ENCODE results near the gene DNAH8.

DNAH8 gene

GRCh38 chr6:38739532-38739931 is 24.4 kb downstream of the DNAH8 start:
- DNase-seq (ENCODE audit: low read depth in 2 of 2): no peak

- DNase-seq (ENCODE audit: low read depth in 2 of 2): no peak
Observed at GRCh38 chr6:38749473-38749872, 34.4 kb downstream of the DNAH8 start.

DNA sequence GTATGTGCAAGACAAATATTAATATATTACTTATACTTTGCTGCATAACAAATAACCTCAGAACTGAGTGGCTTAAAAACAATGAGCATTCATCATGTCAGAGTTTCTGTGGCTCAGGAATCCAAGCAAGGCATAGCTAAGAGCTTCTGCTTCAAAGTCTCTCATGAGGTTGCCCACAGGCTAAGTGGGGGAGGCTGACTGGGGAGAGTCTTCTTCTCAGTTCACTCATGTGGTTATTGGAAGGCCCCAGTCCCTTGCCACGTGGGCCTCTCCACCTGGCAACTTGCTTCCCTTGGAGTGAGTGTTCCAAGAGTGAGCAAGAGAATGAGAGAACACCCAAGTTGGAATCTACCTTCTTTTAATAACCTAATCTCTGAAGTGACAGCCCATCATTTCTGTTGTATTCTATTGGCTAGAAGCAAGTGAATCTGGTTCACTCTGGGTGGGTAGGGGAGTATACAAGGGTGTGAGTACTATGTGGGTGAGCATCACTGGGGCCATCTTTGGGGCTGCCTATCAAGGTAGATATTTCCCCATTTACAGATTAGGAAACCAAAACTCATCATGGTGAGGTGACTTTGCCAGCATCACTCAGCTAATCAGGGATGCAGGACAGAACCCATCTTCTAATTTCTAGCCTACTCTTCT is 36.0 kb downstream of the DNAH8 start:
- DNase-seq (ENCODE audit: low read depth in 2 of 2): peak in 1 of 2 donors; percentile 1

DNA sequence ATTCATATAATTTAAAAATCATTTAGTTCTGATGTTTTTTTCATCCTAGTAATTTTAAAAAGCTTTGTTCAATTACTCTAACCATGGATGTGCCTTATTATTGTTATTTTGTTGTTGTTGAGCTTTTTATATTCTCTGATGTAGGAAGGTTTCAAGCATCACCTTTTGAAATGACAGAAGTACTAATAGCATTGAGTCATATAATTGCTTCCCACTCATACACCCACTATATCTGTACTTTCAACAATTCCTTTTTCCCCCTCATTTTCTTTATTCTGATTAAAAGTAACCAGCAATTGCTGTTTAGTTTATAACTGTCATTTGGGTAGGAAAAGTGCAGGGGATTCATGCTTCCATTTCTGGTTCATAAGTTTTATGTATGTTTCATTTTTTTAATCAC is 38.6 kb downstream of the DNAH8 start:
- no peak for DNase-seq (ENCODE audit: low read depth in 2 of 2)

DNA sequence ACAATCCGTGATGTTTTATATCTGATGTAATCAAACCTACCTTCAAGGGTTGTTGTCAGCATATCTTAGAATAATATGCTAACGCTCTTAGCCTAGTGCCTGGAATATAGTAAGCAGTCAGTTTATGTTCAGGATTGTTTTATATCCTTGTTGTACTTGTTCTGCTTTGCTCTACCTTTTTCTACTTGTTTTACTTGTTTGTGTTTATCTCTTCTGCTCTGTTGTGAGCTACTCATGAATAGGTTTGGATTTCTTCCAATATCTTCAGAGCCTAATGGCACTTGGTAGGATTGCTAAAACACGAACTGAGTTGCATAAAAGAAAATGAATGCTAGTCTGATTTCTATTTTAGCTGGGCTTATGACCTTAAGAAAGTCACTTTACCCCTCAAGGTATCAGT is 40.1 kb downstream of the DNAH8 start:
- no peak for DNase-seq (ENCODE audit: low read depth in 2 of 2)

GRCh38 chr6:38755874-38756273 is 40.8 kb downstream of the DNAH8 start:
- no peak for DNase-seq (ENCODE audit: low read depth in 2 of 2)

DNA sequence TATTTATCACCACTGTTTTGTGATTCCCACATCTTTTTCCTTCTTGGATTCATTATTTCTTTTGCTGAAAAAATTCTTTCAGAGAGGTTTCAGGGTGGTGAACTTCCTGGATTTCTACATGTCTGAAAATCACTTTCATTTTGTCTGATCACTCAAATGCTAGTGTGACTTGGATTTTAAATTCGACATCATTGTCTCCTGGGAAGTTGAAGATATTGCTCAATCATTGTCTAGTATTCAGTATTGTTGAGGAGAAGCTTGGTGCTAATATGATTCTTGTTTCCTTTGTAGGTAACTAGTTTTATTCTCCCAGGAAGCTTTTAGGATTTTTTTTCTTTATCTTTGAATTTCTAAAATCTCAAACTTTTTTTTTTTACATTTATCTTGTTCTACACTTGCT is 45.0 kb downstream of the DNAH8 start:
- DNase-seq (ENCODE audit: low read depth in 2 of 2): no peak

DNA sequence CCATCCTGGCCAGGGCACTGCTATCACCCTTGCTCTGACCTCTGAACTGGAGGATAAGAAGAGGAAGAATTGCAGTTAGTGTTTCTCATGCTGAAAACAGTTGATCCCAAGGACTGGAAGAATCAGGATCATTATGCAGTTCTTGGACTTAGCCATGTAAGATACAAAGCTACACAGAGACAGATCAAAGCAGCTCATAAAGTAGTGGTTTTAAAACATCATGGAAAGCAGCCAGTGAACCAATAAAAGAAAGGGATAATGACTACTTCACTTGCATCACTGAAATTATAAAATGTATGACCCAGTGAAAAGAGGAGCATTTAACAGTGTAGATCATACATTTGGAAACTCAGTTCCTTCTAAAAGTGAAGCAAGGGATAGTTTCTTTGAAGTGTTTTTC is 47.7 kb downstream of the DNAH8 start:
- no peak for DNase-seq (ENCODE audit: low read depth in 2 of 2)

DNA sequence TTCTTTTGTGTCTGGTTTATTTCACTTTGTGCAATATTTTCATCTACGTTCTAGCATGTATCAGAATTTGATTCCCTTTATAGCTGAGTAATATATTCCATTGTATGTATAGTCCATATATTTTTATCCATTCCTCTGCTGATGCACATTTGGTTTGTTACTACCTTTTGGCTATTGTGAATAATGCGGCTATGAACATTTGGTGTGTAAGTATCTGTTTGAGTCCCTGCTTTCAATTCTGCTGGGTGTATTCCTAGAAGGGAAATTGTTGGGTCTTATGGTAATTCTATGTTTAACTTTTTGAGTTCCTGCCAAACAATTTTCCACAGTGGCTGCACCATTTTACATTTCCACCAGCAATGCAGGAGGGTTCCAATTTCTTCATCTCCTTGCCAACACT is 52.4 kb downstream of the DNAH8 start:
- DNase-seq (ENCODE audit: low read depth in 2 of 2): no peak

- DNase-seq (ENCODE audit: low read depth in 2 of 2): no peak
Observed at GRCh38 chr6:38773338-38773737, 58.2 kb downstream of the DNAH8 start.

DNA sequence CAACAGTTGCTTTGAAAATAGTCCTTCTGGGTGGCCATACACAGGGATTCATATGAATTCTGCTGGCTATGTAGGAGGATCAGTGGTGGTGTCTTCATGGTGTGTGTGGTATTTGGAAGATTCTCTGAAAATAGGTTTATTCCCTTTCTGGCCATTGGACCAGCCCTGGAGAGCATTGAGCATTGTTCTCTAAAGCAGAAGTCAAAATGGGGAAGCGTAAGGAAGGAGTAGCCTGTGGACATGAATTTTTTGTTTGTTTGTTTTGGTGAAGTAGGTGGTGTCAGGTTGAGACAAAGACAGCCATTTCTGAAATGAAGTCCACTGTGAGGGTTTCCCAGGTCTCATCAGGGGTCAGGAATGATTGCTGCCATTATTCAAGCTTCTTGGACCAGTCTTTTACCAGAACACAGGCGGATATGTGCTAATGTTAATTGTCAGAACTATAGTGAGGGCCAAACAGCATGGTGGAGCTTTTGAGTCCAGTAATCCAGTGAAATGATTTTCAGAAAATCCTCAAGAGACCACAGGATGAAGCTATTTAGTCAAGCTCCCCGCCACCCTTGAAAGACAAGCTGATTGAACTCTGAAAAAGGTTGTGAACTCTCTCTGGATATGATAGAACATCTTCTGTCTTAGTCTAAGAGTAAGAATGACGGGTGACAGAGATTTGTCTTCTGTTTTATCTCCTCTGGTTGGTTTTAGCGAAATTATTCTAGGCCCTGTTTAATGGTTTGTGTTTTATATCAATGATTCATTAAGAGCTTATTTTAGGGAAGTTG is 60.0 kb downstream of the DNAH8 start:
- no peak for DNase-seq (ENCODE audit: low read depth in 2 of 2)

DNA sequence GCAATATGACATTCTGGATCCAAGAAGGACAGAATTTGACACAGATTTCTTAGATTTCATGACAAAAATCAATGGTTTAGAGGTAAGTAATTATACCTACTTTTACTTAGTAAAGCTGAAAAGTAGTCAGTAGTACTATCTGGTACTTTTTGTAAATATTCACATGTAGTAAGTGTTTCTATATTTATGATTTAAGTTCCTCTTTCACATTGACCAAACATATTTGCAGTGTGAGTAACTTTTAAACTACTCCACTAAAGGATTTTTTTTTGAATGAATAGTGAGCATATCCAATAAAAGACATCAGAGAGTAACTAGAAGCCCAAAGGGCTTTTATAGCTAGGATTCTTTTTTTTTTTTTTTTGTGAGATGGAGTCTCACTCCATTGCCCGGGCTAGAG is 60.8 kb downstream of the DNAH8 start:
- DNase-seq (ENCODE audit: low read depth in 2 of 2): no peak

DNA sequence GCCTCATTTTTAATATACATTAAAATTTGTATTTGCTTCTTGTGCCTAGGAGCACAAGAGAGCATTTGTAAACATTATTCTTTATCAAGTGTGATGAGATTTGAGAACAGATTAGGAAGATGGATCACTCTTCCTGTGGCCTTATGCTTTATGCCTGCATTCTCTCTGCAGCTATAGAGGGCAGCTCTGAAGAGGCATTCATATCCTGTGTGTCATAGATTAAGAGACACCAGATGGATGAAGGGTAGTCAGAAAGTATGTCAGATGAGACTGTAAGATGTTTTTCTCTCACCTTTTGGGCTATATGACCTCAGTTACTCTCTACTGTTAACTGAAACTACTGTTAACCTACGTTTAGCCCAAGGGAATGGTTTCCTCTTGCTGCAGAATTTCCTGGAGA is 61.4 kb downstream of the DNAH8 start:
- no peak for DNase-seq (ENCODE audit: low read depth in 2 of 2)

- no peak for DNase-seq (ENCODE audit: low read depth in 2 of 2)
Observed at GRCh38 chr6:38779310-38780062, 64.4 kb downstream of the DNAH8 start.

DNA sequence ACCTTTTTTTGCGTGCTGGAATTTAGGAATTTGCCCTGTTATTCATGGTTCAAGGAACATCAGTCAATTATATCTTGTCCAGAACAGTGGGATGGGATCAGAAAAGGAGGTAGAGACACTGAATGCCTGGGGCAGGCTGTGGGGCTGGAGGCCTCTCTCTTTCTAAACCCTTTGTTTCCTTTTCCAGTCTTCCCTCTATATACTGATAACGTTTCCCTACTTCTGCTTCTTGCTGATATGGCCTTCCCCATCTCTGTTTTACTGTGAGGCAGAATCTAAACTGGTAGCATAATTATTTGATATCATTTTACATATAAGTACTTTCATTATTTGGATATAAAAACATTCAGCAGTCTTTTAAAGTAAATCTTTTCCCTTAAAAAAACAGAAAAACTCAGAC is 67.5 kb downstream of the DNAH8 start:
- DNase-seq (ENCODE audit: low read depth in 2 of 2): no peak

DNA sequence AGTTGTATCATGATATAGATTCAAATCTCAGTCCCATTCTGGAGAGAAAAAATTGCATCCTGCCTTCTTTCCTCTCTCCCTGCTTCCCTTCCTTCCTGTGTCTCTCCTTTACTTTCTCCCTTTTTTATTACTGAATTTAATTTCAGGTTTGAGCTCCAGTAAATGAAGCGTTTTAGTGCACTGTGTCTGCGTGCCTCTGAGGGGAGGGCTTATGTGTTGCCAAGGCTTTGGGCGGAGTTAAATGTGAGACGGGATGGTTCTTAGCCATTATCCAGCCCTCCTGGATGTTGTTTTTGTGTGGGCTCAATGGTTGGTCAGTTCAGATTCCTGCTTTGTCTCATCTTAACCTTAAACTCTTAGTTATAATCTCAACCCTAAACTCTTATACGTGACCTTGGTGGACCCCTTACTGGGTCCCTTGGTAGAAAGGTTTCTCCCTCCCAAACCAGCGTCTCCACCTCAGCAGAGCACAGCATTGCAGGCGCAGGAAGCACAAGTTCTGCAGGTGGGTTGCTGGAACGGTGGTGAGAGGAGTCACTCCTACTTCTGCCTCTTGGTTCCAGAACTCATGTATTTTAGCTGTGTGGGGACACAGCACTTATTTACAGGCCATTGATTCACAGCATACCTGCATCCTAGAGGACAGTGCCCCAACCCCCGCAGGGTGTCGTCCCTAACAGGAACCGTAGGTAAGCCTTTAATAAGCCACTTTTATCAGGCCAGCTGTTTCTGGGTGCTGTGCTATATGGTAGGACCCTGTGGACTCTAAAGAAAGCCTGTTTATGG is 68.5 kb downstream of the DNAH8 start:
- no peak for DNase-seq (ENCODE audit: low read depth in 2 of 2)

DNA sequence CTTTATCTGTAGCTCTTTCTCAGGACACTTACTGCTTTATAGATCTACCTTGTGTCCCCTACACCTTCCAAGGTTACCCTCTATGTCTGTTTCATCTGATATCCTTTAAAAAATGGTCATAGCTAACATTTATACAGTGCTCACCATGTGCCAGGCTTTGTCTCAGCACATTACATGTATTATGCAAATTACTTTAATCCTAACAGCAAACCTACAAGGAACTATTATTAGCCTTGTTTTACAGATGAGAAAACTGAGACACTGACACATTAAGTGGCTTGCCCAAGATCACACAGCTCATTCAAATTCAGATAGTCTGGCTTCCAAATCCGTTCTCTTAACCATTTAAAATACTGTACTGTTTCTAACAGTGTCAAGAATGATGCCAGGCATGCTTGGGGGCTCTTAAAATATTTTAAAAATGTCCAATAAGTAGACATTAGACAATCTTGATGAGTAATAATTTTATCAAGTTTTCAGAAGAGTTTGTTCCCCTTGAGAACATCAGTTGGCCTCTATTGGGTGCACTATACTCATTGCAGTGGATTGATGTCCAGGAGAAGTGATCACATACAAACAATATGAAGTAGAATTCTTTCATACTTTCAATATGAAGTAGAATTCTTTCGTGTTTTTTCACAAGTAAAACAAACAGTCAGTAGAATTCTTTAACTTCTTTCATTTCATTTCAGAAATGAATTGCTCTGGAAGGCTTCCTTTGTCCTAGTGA is 69.6 kb downstream of the DNAH8 start:
- no peak for DNase-seq (ENCODE audit: low read depth in 2 of 2)

DNA sequence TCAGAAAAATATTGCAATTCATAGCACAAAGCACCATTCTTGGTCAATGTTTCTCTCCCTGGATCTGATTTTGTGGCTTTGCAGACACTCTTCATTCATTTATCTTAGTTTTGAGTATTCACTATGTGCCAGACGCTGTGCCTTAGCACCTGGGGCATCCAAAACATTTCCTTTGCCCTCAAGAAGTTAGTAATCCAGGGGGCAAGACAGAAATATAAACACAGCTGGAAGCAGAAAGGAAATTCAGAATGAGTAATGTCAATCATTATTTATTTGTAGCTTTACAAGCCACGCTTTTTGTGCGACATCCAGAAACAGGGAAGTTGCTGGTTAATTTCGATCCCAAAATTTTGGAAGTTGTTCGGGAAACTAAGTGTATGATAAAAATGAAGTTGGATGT is 71.4 kb downstream of the DNAH8 start:
- no peak for DNase-seq (ENCODE audit: low read depth in 2 of 2)

DNA sequence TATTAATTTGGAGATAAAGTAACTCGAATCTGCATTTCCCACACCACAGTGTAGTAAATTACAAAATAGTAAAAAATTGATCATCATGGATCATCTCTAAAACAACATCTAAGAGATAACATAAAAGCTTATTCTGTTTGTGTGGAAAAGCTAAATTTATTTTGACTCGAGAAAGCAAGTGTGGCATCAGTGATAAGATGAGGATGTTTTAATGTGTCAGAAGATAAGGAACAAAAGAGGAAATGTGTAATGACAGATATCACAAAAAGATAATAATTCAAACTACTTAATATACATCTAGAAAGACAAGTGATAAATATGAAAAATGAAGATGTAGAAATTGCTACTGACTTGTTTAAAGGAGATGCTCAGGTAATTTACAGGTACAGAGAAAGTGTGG is 74.1 kb downstream of the DNAH8 start:
- no peak for DNase-seq (ENCODE audit: low read depth in 2 of 2)

GRCh38 chr6:38792356-38792755 is 77.2 kb downstream of the DNAH8 start:
- no peak for DNase-seq (ENCODE audit: low read depth in 2 of 2)

GRCh38 chr6:38794682-38795081 is 79.6 kb downstream of the DNAH8 start:
- no peak for DNase-seq (ENCODE audit: low read depth in 2 of 2)

All from stimulated activated CD4-positive, alpha-beta T cell treated with anti-CD3 and anti-CD28 coated beads, Interleukin-1b, Interleukin-23, amount 100 ng/mL, for 4 hours (primary cell).